SH-SY5Y (cell line): ENCODE data around the gene PCNA.

Experiments
- GATA2 ChIP-seq: IDR thresholded peaks from 2 replicates; pipeline ENCODE4 v1.6.1; 2011; ENCODE audit warnings: mild to moderate bottlenecking, low read depth, low read length
- GATA3 ChIP-seq: IDR thresholded peaks from 2 replicates; pipeline ENCODE4 v1.6.1; 2011; ENCODE audit warnings: low read depth, mild to moderate bottlenecking, low read length, moderate library complexity

DNA sequence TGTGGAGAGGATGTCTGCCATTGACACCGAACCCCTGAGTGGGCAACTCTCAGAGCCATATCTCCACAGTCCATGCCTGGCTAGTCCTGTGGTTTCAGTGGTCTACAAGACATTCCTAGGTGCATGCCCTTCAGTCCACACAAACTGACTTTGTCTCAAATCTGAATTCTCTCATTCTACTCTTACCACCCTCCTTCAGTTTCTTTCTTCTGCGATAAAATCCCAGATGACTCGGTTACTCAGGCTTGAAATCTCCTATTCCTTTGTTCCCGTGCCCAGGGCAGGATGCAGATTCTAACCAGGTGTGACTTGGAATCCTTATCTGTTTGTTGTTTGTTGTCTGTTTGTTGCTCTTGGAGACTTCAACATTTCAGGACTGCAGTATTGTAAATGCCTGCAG lies 16.3 kb upstream of the PCNA start:
- TF ChIP-seq GATA2 (no peak), GATA3 (no peak)
